Ammon's horn (tissue), 1 donor: ENCODE data around the gene FRA10AC1.

Experiments
- DNase-seq: peaks from one replicate; pipeline ENCODE4 v3.0.0-alpha.2; 2016; ENCODE audit warnings: low spot score

Gene FRA10AC1, protein sequence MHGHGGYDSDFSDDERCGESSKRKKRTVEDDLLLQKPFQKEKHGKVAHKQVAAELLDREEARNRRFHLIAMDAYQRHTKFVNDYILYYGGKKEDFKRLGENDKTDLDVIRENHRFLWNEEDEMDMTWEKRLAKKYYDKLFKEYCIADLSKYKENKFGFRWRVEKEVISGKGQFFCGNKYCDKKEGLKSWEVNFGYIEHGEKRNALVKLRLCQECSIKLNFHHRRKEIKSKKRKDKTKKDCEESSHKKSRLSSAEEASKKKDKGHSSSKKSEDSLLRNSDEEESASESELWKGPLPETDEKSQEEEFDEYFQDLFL

DNA sequence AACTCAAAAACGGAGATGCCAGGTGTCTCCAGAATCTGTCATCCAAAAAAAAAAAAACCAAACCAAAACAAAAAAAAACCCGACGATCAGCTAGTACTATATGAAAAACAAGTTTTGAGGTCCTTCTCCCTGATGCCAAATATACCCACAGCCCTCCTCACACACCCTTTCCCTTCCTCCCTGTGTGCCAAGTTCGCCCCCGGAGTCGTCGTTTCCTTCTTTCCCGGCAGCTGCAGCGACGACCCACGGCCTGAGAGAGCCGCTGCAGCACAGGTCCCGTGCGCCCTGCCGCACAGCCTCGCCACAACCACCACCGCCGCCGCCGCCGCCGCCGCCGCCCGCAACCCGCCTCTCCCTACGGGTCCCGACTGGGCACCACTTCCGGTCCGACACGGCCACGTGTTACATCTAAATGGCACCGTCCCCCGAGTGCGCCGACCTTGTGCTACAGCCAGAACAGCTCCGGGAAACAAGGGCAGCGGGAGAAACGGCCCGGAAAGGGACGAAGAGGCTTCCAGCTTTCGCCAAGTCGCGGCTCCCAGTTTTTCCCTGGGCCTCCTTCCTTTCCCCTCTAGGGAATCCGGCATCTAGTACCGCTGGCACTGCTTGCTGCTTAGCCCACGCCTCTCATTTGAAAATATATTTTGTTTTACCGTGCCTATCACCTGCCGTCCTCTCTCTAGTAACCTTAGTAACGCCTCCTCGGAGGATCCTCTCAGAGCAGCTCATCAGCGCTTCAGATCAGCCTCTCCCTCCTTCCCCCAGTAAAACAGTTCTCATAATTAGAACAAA lies at the start of gene FRA10AC1:
Gene FRA10AC1 (minus strand): TSS at position 383 of the 792 bp plus-strand sequence. CDS start 2,486 bp downstream, outside the sequence.
- DNase-seq: peak; percentile 93

DNA sequence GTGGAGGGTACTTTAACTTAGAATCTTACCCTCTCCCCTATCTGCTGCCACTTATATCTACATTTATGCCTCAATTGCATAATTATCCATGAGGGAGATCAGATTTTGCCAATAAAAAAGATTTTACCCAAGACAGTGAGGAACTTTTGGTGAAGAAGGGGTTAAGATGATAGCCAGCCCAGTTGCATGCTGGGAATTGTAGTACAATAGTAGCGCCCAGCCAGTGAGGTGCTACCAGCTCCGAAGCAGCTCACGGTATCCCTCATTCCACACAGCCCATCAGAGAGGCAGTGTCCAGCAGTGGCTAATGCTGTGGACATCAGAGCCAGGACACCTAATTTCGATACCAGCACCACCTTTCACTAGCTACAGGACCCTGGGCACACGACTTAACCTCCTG lies 49.4 kb upstream of the FRA10AC1 start:
- DNase-seq: peak; percentile 57

DNA sequence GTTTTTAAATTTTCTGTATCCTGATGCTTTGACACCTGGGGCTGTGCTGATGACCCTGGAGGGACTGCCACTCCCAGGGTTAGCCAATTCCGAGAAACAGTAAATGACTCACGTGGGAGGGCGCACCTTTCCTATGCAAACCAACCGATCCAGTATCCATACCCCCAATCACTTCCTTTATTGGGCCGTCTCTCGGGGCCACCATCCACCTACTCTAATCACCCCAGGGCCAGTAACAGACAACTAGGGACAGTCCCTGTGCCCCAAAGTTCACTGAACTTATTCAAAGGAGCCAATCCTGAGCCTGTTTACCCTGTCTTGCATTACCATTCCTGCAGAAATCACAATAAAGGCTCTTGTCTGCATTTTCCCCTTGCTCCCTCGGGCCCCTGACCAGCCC lies 48.7 kb upstream of the FRA10AC1 start:
- no peak for DNase-seq

DNA sequence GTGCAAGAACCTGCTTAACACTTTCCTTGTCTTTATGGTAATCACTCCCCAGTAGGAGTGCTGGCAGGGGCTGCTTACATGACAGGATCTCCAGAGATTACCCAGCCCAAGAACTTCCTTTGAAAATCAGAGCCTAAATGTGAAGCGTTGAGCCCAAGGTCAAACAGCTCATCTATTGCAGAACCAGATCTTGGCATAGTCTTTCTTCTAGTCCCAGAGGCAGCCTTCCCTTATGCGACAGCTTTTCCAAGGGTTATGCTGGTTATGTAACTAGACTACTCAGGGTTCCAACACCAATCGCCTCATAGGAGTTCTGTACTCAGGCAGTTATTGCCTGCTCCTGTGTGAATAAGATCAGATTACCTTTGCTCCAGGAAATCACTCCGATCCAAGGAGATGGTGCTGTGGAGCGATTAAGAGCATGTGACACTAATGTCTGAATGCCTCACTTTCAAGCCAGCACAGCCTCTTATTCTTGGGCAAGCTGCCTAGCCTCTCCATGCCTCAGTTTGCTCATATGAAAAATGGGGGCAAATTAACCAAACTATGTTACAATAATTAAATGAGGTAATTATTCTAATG lies 46.9 kb upstream of the FRA10AC1 start:
- no peak for DNase-seq

DNA sequence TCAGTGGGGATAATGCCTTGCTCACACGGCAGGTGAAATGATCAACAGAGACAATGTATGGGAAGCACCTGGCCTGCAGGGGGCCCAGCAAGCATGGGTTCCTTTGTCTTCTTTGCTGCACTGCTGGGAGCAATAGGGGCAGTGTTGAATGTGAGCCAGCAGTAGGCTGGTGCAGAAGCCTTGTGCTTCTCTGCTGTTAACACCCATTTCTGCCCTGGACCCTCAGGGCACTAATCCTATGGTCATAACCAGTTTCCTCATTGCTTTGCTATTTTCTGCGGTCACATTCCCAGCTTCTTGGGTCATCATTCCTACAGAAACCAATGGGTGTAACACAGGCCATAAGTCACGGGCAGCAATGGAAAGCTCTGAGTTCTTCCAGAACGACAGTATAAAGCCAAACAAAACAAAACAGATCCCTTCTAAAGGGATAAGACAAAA lies 44.5 kb upstream of the FRA10AC1 start:
- DNase-seq: no peak

DNA sequence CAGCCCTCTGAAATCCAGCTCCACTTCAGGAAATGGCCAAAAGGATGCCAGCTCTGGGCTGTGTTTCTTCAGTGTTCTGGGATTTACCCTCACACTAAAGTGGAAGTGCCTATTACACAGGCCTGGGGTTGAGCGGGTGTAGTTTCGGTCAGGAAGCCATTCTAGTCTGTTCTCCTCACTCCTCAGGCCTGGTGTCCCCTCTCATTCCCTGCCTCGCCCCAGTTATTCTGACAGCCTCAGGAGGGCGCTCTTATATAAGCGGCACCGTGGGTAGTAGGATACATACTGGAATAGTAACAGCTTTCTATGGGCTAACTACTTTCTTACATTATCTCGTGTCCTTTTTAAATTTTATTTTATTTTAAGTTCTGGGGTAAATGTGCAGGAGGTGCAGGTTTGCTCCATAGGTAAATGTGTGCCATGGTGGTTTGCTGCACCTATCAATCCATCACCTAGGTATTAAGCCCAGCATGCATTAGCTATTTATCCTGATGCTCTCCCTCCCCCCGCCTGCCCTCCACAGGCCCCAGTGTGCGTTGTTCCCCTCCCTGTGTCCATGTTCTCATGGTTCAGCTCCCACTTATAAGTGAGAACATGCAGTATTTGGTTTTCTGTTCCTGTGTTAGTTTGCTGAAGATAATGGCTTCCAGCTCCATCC lies 43.1 kb upstream of the FRA10AC1 start:
- DNase-seq: peak; percentile 74

DNA sequence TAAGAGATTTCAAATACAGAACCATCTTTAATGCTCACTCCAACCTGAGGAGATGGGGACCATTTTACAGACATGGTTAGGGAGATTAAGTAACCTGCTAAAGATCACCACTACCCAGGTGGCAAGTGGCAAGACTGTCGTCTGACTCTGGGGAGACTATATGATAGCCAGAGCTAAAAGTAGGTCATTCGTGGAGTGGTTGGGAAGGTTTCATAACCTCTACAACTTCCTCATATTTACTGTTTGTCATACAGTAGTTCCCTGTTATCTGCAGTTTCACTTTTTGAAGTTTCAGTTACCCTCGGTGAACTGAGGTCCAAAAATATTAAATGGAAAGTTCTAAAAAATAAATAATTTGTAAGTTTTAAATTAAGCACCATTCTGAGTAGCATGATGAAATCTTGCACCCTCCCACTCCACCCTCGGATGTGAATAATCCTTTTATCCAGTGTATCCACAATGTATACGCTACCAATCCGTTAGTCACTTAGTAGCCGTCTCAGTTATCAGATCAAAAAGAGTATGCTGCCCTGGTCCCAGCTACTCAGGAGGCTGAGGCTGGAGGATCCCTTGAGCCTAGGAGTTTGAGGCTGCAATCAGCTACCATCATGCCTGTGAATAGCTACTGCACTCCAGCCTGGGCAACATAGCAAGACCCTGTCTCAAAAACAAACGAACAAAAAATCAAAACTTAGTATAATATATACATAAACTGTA lies 40.4 kb upstream of the FRA10AC1 start:
- no peak for DNase-seq

DNA sequence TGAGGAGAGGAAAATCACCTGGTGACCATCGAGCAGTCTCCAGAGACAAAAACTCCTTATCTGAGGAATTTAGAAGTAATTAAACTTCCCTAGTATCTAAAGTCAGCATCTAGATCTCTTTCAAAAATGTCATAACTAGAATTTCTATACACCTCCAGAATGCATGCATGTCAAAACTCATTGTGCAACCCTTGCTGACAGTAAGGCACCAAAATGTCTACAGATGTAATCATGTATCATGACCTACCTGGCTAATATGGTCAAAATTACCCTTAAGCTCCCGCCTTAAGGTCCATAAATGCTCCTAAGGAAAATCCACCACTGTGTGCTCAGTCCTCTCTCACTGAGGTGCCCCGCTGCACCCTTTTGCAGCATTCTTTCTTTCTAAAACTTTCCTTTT lies 39.0 kb upstream of the FRA10AC1 start:
- DNase-seq: no peak

DNA sequence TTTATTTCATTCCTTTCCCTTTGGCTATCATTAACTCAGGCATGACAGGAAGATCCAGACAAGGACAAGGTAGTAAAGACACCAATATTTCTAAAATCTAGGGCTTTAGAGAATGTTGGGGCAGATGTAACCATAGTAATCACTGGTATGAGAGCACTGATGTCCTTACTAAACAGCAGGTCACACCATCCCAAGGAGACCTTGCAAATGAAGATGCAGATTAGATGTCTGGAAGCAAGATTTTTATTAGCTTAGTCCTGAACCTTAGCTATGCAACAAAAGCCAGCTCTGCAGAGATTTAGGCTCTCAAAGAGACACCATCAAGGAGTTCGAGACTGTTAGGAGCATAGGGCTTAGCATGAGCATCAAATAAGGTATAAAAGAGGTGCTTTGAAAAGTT lies 23.6 kb upstream of the FRA10AC1 start:
- no peak for DNase-seq

DNA sequence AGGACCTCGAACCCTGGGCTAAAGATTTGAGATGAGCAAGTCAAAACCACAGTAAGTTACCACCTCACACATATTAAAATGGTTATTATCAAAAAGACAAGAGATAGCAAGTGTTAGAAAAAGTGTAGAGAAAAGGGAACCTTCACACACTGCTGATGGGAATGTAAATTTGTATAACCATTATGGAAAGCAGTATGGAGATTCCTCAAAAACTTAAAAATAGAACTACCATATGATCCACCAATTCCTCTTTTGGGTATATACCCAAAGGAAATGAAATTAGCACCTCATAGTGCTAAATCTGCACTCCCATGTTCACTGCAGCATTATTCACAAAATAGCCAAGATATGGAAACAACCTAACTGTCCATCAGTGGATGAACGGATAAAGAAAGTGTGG lies 20.8 kb upstream of the FRA10AC1 start:
- DNase-seq: no peak

DNA sequence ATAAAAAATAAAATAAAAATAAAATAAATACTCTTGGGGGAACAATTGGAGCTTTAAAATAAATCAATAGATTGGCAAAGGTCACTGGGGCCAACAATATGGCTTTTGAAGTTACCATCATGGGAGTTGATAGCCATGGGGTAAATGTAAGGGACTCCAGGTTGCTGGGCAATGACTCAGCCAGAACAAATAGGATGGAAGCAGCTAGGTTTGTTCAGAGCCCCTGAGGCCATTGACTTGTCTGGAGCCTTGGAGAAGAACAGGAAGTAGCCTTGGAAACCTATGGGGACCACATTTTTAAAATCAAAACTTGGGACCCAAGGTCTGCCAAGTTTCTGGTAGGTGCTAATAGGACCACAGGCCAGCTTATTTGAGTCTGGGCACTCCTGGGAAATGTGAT lies 20.2 kb upstream of the FRA10AC1 start:
- DNase-seq: no peak

DNA sequence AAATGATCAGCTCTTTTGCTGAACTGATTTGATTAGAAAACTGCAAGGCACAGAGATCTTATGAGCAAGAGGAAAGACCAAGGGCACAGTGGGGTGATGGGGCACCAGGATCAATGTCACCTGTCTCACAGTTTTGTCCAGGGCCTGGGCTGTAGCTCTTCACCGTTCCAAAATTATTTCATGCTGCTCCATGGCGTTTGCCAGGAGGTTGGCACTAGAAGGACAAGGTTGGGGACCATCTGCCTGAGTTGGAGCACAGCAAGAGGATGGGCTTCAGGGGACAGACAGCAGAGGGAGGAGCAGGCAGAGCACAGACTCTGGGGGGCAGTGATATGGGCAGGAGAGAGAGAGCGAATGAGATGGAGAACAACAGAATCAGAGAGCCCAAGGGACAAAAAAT lies 17.5 kb upstream of the FRA10AC1 start:
- no peak for DNase-seq

DNA sequence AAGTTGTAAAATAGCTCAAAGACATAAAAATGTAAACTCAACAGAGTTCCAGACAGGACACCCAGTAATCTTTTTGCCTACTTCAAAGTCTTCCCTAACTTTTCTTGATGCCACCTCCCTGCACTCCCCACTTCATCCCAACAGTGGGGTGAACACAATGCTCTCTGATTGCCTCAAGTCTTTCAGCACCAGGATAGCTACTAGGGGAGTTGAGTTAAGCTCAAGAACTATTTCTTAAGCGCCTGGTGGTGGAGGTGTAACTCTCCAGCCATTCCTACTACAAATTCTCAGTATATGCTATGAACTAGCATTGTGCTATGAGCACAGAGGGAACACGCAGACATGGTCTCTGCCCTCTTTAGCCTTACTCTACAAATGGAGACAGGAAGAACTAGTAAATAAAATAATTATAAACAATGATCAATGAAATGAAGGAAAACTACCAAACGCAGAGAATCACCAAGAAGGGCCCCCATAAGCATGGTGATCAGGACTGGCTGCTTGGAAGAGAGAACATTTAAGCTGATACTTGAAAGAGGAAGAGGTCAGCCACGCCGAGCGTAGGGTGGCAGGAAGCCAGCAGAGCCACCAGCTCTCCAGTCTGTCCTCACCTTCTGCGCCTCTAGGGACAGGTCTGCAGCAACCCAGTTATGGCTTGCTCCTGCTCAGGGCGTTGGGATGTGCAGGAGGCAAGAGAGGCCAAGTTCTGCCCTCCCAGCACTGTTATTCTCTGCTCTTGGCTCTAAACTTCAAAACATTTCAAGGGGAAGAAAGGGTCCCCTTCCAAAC lies 16.7 kb upstream of the FRA10AC1 start:
- peak; percentile 40 for DNase-seq

DNA sequence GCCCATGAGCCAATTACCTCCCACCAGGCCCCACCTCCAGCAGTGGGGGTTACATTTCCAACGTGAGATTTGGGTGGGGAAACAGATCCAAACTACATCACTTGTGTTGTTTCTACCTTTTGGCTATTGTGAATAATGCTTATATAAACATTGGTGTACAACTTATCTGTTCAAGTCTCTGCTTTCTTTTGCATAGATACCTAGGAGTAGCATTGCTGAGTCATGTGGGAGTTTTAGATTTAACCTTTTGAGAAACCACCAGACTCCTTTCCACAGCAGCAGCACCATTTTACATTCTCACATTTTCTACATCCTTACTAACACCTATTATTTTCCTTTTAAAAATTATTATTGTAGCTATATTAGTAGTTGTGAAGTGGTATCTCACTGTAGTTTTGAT lies 14.4 kb upstream of the FRA10AC1 start:
- DNase-seq: no peak

DNA sequence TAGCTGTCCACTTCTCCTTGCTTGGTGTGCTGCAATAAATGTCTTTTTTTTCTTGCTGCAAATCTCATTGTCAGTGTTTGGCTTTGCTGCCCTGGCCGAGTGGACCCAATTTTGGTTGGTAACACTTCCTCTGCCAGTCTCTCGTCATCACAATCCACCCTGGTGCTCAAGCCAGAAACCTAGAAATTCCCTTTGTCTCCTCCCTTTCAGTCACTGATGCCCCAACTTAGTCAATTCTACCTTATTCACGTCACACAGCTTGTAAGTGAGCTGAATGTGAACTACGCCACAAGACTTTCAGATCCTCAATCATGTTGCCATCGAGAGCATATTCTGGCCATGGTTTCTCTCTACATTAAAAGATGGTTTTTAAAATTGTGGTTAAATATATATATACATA lies 13.0 kb upstream of the FRA10AC1 start:
- no peak for DNase-seq

DNA sequence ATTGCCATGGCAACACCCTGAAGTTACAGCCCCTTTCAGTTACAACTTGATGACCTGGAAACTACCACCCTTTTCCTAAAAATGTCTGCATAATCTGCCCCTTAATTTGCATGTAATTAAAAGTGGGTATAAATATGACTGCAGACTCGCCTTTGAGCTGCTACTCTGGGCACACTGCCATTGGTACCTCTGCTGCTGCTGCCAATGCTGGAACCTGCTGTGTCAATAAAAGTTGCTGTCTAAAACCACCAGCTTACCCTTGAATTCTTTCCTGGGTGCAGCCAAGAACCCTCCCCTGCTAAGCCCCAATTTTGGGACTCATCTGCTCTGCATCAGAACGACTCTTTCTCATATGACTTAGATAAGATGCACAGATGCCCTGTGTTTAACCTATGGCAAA lies 10.2 kb upstream of the FRA10AC1 start:
- DNase-seq: peak; percentile 35

DNA sequence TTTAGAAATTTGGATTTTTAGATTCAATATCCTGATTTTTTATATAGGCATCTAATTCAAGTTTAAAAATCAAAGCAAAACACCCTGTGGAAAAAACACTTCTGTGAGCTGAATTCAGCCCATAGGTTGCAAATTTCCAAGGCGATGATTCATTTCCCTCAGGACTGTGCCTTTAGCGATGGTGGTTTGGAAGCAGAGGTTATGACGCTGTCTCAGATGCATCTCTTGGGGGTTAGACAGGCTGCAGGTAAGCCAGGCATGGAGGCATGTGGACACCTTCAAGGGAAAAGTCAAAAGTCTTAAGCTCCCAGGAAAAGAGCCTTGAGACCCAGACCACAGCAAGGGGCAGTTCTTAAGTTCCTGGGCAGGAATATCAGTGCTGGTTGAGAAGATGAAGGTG lies 9.5 kb upstream of the FRA10AC1 start:
- no peak for DNase-seq

DNA sequence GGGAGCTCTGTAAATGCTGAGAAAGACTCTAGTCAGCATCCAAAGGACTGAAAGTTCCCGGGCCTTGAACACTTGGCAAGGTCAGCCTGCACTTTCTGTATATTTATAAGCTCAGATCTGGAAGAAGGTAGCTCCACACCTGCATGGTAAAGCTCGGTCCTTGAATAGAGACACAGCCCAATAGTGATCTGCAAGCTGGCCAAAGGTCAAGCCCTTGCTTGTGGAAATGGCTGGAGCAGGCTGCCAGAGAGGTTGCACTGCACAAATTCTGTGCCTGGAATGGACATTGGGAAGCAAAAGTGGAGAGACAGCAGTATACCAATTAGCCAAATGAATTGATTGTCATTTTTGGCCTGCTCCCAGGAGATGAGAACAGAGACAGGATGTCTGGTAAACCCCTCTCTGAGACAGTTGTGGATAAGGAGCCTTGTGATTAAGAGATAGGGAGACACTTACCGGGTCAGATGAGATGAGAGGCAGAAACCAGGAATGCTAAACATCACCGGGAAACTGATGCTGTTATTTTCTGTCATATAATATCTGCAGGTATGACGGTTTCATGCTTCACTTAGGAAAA lies 8.0 kb upstream of the FRA10AC1 start:
- DNase-seq: no peak

DNA sequence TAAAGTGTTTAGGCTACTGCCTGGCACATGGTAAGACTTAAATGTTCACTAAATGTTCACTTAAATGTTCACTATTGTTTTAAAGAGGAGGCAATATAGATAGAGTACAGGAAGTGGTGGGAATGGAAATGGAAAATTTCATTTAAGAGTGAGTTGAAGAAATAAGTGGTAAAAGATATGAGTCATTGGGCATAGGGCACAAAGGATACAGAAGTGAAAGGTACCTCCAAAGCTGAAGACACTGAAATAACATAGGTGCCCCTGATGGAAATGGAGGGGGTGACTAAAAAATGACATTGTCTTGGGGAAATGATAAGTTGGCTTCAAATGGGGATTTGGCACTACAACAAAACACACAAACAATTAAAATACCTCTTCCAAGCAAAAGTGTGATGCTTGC lies 5.2 kb upstream of the FRA10AC1 start:
- DNase-seq: no peak

DNA sequence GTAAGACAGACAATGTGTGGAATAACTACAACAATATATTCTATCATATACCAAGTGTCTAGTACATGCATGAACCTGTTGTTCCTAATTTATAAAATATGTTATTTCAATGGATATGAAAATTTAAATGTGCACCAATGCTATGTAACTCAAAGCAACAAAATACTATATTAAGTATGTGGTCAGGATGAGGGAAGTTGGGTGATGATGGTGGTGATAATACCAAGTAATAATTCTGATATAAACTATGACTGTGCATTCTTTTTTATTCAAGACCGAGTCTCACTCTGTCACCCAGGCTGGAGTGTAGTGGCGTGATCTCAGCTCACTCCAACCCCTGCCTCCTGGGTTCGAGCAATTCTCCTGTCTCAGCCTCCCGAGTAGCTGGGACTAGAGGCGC lies 2.1 kb upstream of the FRA10AC1 start:
- DNase-seq: no peak

DNA sequence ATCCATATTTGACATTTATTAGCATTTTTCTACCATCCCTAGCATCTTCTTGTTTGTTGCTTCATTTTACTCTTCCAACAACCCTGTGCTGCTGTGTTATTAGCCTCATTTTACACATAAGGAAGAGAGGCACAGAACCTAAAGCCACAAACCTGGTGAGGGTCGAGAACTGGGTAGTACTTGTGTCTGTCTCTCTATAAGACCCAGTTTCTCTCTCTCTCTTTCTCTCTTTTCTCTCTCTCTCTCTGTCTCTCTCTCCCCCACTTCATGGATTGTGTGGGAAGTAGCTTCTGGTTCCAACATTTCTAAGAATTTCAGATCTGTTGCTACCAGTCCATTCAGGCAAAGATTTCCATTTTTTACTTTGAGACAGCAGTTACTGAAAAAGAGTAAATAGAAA lies 1.4 kb upstream of the FRA10AC1 start:
- DNase-seq: no peak
